Left ventricle myocardium inferior (tissue), 1 donor: ENCODE data around the gene DNAJA4. TPM values are rescaled to one million over a fixed set of nuclear protein-coding genes. Genes with fewer than 3 reads are reported as not detected.

Experiments used
- DNase-seq: peaks from one replicate; pipeline ENCODE4 v3.0.0-alpha.2; 2020
- H3K27ac ChIP-seq: fragments of 200-600 bp; replicated peaks from 2 replicates; pipeline ENCODE4 v1.8.0; 2021
- H3K27me3 ChIP-seq: fragments of 200-600 bp; 2 replicates; pipeline ENCODE4 v1.8.0; 2021; ENCODE audit warnings: low read depth
- H3K36me3 ChIP-seq: fragments of 200-600 bp; 2 replicates; pipeline ENCODE4 v1.8.0; 2021
- H3K4me1 ChIP-seq: fragments of 200-600 bp; 2 replicates; pipeline ENCODE4 v1.8.0; 2021
- H3K4me3 ChIP-seq: fragments of 200-600 bp; 2 replicates; pipeline ENCODE4 v1.8.0; 2021; ENCODE audit warnings: mild to moderate bottlenecking, moderate library complexity
- H3K9me3 ChIP-seq: fragments of 200-600 bp; replicated peaks from 2 replicates; pipeline ENCODE4 v1.8.0; 2021
- intact Hi-C: fragments of 100-400 bp; cut with micrococcal nuclease; formaldehyde crosslinking; loops from one replicate; pipeline ENCODE4 v1.11.0; 2022
- long read RNA-seq: library from polyadenylated mRNA; unstranded; transcript quantifications from one replicate; pipeline ENCODE4 v2.0.0, GENCODE V29; 2021
- total RNA-seq: library from RNA; stranded (reverse); fragmentation: NEBNext Ultra II Directional; extraction: Animal tissue kit (Norgen Biotek cat#: 25700); gene quantifications from one replicate; pipeline ENCODE4 v1.2.1, GENCODE V29; 2021
- TF ChIP-seq, protein P1 (sequence below): fragments of 200-600 bp; IDR thresholded peaks from 2 replicates; pipeline ENCODE4 v1.8.0; 2021; ENCODE audit warnings: antibody characterized with exemption, mild to moderate bottlenecking, borderline replicate concordance
- donor health status: DM: no; HTN: yes; CAD: no; lungs with severe emphysema.

DNAJA4 gene
- total RNA-seq: 115 TPM
- long read RNA-seq, transcript DNAJA4-206 (7 exons, 1,399 nt): minor isoform, 9 of 189 reads
- long read RNA-seq, transcript DNAJA4-202 (7 exons, 3,116 nt): major isoform, 151 of 189 reads
- long read RNA-seq, partial matches to known transcripts: 11 of 189 reads
- long read RNA-seq, other reads (novel, unspliced or antisense): 12 of 189 reads

DNA sequence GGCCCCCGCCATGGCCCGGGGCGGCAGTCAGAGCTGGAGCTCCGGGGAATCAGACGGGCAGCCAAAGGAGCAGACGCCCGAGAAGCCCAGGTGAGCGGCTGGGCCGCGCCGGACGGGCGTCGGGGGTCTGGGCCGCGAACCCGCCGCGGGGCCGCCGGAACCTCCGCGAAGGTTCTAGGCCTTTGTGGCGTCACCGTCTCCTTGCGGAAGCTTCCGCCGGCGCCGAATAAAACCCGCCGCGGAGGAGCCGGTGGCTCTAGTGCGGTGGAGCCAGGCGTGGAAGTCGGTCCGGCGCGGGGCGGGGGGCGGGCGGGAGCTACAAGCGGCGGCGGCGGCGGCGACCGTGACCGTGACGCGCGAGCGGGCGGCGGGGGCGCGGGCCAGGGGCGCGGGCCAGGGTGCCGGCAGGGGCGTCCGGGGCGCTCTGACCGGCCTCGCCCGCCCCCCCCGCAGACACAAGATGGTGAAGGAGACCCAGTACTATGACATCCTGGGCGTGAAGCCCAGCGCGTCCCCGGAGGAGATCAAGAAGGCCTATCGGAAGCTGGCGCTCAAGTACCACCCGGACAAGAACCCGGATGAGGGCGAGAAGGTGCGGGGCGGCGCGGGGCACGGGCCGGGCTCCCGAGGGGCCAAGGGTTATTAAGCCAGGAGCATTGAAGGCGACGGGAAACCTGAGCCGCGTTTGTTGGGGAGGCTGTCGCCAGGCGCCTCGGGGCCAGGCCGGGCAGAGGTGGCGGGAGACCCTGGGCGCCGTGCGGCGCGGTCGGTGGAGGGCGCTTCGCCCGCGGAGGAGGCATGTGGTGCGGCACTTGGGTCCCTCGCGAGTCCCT is at the start of gene DNAJA4:
DNAJA4 (plus strand) TSS at position 259 of the 833 bp plus-strand sequence; CDS start at position 461, 202 bp downstream.
- Histone ChIP-seq H3K27me3 (no peaks in the 10 kb centered on the region), H3K4me3 (peak within 1 kb of the TSS; percentile 78), H3K27ac (peak within 1 kb of the TSS; percentile 83), H3K4me1 (peaks cover 37% of the 10 kb centered on the region), H3K36me3 (no peaks in the 10 kb centered on the region), H3K9me3 (no peaks in the 10 kb centered on the region)
- TF ChIP-seq, protein P1, sequence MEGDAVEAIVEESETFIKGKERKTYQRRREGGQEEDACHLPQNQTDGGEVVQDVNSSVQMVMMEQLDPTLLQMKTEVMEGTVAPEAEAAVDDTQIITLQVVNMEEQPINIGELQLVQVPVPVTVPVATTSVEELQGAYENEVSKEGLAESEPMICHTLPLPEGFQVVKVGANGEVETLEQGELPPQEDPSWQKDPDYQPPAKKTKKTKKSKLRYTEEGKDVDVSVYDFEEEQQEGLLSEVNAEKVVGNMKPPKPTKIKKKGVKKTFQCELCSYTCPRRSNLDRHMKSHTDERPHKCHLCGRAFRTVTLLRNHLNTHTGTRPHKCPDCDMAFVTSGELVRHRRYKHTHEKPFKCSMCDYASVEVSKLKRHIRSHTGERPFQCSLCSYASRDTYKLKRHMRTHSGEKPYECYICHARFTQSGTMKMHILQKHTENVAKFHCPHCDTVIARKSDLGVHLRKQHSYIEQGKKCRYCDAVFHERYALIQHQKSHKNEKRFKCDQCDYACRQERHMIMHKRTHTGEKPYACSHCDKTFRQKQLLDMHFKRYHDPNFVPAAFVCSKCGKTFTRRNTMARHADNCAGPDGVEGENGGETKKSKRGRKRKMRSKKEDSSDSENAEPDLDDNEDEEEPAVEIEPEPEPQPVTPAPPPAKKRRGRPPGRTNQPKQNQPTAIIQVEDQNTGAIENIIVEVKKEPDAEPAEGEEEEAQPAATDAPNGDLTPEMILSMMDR: peak; percentile 16
- DNase-seq: peak; percentile 69
- intact Hi-C loops: no loop called here

DNA sequence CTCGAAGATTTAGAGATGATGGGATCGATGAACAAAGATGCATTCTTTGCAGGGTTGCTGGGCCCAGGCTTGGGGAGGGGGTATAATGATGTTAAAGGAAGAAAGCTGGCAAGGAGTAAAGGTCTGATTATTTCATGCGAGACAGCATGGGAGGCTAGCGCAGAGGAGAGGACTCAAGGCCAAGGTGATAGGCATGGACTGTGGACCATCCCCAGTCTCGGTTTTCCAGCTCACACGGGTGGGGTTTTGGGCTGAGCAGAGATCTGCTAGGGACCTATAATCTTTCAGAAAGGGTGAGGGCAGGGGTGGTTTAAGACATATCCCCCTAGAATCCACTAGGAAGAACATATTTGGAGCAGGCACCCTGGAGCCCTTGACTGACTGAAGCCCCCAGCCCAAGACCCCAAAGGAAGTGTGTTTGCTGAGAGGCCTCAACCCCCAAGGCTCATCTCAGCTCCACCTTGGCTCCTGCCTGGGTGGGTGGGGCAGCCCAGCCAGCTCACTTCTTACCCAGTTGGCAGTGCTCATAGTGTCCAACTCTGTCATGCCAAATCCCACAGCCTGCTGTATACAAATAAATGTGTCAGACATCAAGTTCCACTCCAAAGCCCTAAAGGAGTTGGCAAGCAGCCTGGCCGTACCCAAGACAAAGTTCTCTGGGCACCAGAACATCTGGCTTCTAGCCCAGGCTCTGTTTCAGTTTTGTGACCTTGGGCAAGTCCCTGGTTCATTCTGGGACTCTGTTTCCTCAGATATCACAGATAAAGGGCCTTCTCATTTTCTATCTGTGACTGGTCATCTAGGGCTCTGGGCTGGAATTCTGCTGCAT is 47.9 kb upstream of the DNAJA4 start:
- H3K27ac ChIP-seq: peak overlapping the region; percentile 85
- H3K36me3 ChIP-seq: no peaks in the 10 kb centered on the region

GRCh38 chr15:78220713-78221112 is 43.6 kb upstream of the DNAJA4 start:
- Histone ChIP-seq H3K36me3 (peaks cover 2% of the 10 kb centered on the region), H3K4me1 (peaks cover 66% of the 10 kb centered on the region), H3K4me3 (no peak overlapping the region), H3K9me3 (peaks cover 7% of the 10 kb centered on the region), H3K27ac (peak overlapping the region; percentile 85), H3K27me3 (no peaks in the 10 kb centered on the region)
- TF ChIP-seq, protein P1: no peak
- DNase-seq: no peak
- intact Hi-C loops: no loop called here

More for the DNA sequence above, 47.9 kb upstream of the DNAJA4 start:
- TF ChIP-seq, protein P1: no peak
- peaks cover 4% of the 10 kb centered on the region for H3K27me3 ChIP-seq
- H3K9me3 ChIP-seq: no peaks in the 10 kb centered on the region
- no peak overlapping the region for H3K4me3 ChIP-seq
- peaks cover 75% of the 10 kb centered on the region for H3K4me1 ChIP-seq
- peak; percentile 79 for DNase-seq
- intact Hi-C loops: no loop called here

DNA sequence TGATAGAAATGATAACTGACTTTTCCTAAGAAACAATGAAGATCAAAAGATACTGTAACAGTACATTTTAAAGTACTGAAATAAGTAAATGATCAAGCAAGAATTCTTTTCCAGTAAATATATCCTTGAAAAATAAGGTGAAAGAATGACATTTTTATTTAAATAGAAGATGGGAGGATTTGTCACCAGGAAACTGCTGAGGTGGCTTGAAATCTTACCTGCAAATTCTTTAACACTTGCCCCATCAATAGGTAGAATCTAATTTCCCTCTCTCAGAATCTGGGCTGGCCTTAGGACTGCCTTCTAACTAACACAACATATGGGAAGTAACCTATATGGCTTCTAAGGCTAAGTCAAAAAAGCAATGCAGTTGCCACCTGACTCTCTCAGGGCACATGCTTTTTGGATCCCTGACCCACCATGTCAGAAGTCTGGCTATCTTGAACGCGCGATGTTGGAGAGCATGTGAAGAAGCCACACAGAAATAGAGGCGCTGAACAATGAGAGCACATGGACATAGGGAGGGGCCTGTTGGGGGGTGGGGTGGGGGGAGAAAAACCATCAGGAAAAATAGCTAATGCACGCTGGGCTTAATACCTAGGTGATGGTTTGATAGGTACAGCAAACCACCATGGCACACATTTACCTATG is 41.5 kb upstream of the DNAJA4 start:
- no peak for DNase-seq
- H3K4me1 ChIP-seq: peaks cover 49% of the 10 kb centered on the region
- peaks cover 2% of the 10 kb centered on the region for H3K36me3 ChIP-seq
- intact Hi-C loops: no loop called here
- TF ChIP-seq, protein P1: no peak
- no peak overlapping the region for H3K4me3 ChIP-seq
- H3K27ac ChIP-seq: peak overlapping the region; percentile 85
- no peaks in the 10 kb centered on the region for H3K27me3 ChIP-seq
- peaks cover 13% of the 10 kb centered on the region for H3K9me3 ChIP-seq
